A549 (cell line): Measurements from ENCODE around the gene GRHL1. TPM values are rescaled to one million over a fixed set of nuclear protein-coding genes. Genes with fewer than 3 reads are reported as not detected.

Experiments
- ATAC-seq, 2 experiments: fragments of 200-7000 bp in 1 of 2; fragments of >200 bp in 1 of 2; cut with Nextera tagmentation in 1 of 2; cut with Tn5 transposase in 1 of 2; 3 replicates each; pipeline versions ENCODE4 v1.8.0 to v1.9.1; 2018 to 2020; ENCODE audit warnings: mild to moderate bottlenecking in 1 of 2, moderate library complexity in 1 of 2
- CTCF ChIA-PET: fragments of 300-600 bp; sonication (Branson Sonifier 250); formaldehyde crosslinking; extraction: SDS; loops from one replicate; lab custom pipeline; 2021; ENCODE audit warnings: antibody characterized with exemption, inconsistent platforms; lab: Yijun Ruan, JAX
- POLR2A ChIA-PET: fragments of 350-600 bp; formaldehyde crosslinking; extraction: SDS; loops from one replicate; lab custom pipeline; 2021; ENCODE audit warnings: antibody characterized with exemption, inconsistent platforms; lab: Yijun Ruan, JAX
- DNase-seq, 2 experiments: peaks; one replicate each; pipeline versions ENCODE4 v3.0.0 to v3.0.0-alpha.2; 2011 to 2016; ENCODE audit warnings: low read depth in 1 of 2, low spot score in 1 of 2
- FAIRE-seq: peaks from 2 replicates; lab custom pipeline; 2011; peaks lifted over from hg19 to GRCh38; lab: Jason Lieb, UNC
- H3K27ac ChIP-seq, 2 experiments: fragments of >200 bp; sonication (Bioruptor Twin); formaldehyde crosslinking; 3 replicates each; pipeline ENCODE4 v1.5.1; 2016 to 2017
- H3K4me1 ChIP-seq: fragments of >200 bp; sonication (Bioruptor Twin); formaldehyde crosslinking; 3 replicates; pipeline ENCODE4 v1.6.1; 2016
- H3K4me2 ChIP-seq: fragments of >200 bp; sonication (Bioruptor Twin); formaldehyde crosslinking; 3 replicates; pipeline ENCODE4 v1.6.1; 2016
- H3K4me3 ChIP-seq: fragments of >200 bp; sonication (Bioruptor Twin); formaldehyde crosslinking; 3 replicates; pipeline ENCODE4 v1.5.1; 2016
- H3K9me3 ChIP-seq: fragments of >200 bp; sonication (Bioruptor Twin); formaldehyde crosslinking; 3 replicates; pipeline ENCODE4 v1.6.1; 2016
- CBX8 ChIP-seq: fragments of 200-600 bp; sonication (generic); IDR thresholded peaks from 2 replicates; pipeline ENCODE4 v1.6.1; 2016
- FOSB ChIP-seq: fragments of 250-450 bp; sonication (Bioruptor Pico); IDR thresholded peaks from 2 replicates; pipeline ENCODE4 v1.5.0; 2020; ENCODE audit warnings: mild to moderate bottlenecking, moderate library complexity
- HEYL ChIP-seq: fragments of 250-450 bp; sonication (Bioruptor Pico); IDR thresholded peaks from 2 replicates; pipeline ENCODE4 v1.8.0; 2021; ENCODE audit warnings: mild to moderate bottlenecking, moderate library complexity
- HOXB13 ChIP-seq: fragments of 250-450 bp; sonication (Bioruptor Pico); IDR thresholded peaks from 2 replicates; pipeline ENCODE4 v1.5.0; 2020; ENCODE audit warnings: low read depth, mild to moderate bottlenecking, moderate library complexity
- HOXB5 ChIP-seq: fragments of 250-450 bp; sonication (Bioruptor Pico); IDR thresholded peaks from 2 replicates; pipeline ENCODE4 v1.5.0; 2020; ENCODE audit warnings: mild to moderate bottlenecking, moderate library complexity
- JUN ChIP-seq, 2 experiments: fragments of >200 bp; sonication (Bioruptor Twin); formaldehyde crosslinking; IDR thresholded peaks; 2 replicates in 1 of 2; 3 replicates in 1 of 2; pipeline ENCODE4 v1.6.1; 2016 to 2017
- KDM1A ChIP-seq: fragments of 200-600 bp; sonication (generic); IDR thresholded peaks from 2 replicates; pipeline ENCODE4 v1.6.1; 2016; ENCODE audit warnings: low read depth, mild to moderate bottlenecking
- KDM5A ChIP-seq: fragments of 200-600 bp; sonication (generic); IDR thresholded peaks from 2 replicates; pipeline ENCODE4 v1.6.1; 2016; ENCODE audit warnings: antibody characterized with exemption, mild to moderate bottlenecking
- NFE2L2 ChIP-seq: fragments of 150-350 bp; conservative IDR thresholded peaks from 2 replicates; pipeline ENCODE4 v1.6.1; 2014; ENCODE audit warnings: low read length
- PHF8 ChIP-seq: fragments of 200-600 bp; sonication (generic); IDR thresholded peaks from 2 replicates; pipeline ENCODE4 v1.6.1; 2016; ENCODE audit warnings: low read depth, mild to moderate bottlenecking, antibody characterized with exemption, moderate library complexity, borderline replicate concordance
- POLR2AphosphoS2 ChIP-seq: conservative IDR thresholded peaks from 2 replicates; pipeline ENCODE4 v1.6.1; 2012; ENCODE audit warnings: low read length, improper control_type of control experiment, inconsistent platforms
- REST ChIP-seq: fragments of 200-600 bp; sonication (generic); IDR thresholded peaks from 2 replicates; pipeline ENCODE4 v1.6.1; 2016; ENCODE audit warnings: antibody characterized with exemption, mild to moderate bottlenecking, moderate library complexity
- RNF2 ChIP-seq: fragments of 200-600 bp; sonication (generic); IDR thresholded peaks from 2 replicates; pipeline ENCODE4 v1.6.1; 2016; ENCODE audit warnings: low read depth, mild to moderate bottlenecking, antibody characterized with exemption, moderate library complexity, borderline replicate concordance
- SMC3 ChIP-seq: fragments of >200 bp; sonication (Bioruptor Twin); formaldehyde crosslinking; IDR thresholded peaks from 3 replicates; pipeline ENCODE4 v1.6.1; 2018; ENCODE audit warnings: inconsistent platforms
- TP53 ChIP-seq: fragments of 250-450 bp; sonication (Bioruptor Pico); IDR thresholded peaks from 2 replicates; pipeline ENCODE4 v1.5.0; 2021; ENCODE audit warnings: mild to moderate bottlenecking, moderate library complexity
- USF2 ChIP-seq: fragments of 450-650 bp; IDR thresholded peaks from 2 replicates; pipeline ENCODE4 v1.6.1; 2014; ENCODE audit warnings: antibody characterized with exemption
- ZNF302 ChIP-seq: fragments of 250-450 bp; sonication (Bioruptor Pico); IDR thresholded peaks from 2 replicates; pipeline ENCODE4 v1.9.0; 2021; ENCODE audit warnings: inconsistent platforms, mild to moderate bottlenecking, moderate library complexity
- ZSCAN20 ChIP-seq: fragments of 250-450 bp; sonication (Bioruptor Pico); IDR thresholded peaks from 2 replicates; pipeline ENCODE4 v1.8.0; 2022; ENCODE audit warnings: mild to moderate bottlenecking, moderate library complexity
- WGBS: methylation state at CpG from one replicate; pipeline ENCODE4 v1.1.6; 2017; ENCODE audit errors: missing lambda C conversion rate; 5-methylcytosine and 5-hydroxymethylcytosine counted together
- polyA plus RNA-seq, 4 experiments: library from polyadenylated mRNA; depleted of rRNA in 3 of 4; stranded (reverse); fragments of >200 nt; fragmentation: RNase III in 1 of 4; extraction: RNeasy Plus Mini Kit Qiagen cat#74134 plus additional on column Dnase treatment in 1 of 4; gene quantifications; 2 replicates in 3 of 4; 3 replicates in 1 of 4; pipeline ENCODE4 v1.2.3, GENCODE V29; 2011 to 2017
- TF ChIP-seq, protein P1 (sequence below): fragments of 250-450 bp; sonication (Bioruptor Pico); IDR thresholded peaks from 2 replicates; pipeline ENCODE4 v1.5.0; 2021; ENCODE audit warnings: mild to moderate bottlenecking, moderate library complexity, borderline replicate concordance
- TF ChIP-seq, protein P2 (sequence below): IDR thresholded peaks from 2 replicates; pipeline ENCODE4 v1.6.1; 2012

Gene GRHL1
- polyA plus RNA-seq, 2 of the 4 experiments (the other 2 are of a cell fraction) = 0.68 to 1.2 TPM

GRCh38 chr2:9975805-9976447, 24.4 kb downstream of the GRHL1 start (continued):
- TF ChIP-seq ZSCAN20 (CRISPR knock-in tag) = no peak
- TF ChIP-seq, protein P1, sequence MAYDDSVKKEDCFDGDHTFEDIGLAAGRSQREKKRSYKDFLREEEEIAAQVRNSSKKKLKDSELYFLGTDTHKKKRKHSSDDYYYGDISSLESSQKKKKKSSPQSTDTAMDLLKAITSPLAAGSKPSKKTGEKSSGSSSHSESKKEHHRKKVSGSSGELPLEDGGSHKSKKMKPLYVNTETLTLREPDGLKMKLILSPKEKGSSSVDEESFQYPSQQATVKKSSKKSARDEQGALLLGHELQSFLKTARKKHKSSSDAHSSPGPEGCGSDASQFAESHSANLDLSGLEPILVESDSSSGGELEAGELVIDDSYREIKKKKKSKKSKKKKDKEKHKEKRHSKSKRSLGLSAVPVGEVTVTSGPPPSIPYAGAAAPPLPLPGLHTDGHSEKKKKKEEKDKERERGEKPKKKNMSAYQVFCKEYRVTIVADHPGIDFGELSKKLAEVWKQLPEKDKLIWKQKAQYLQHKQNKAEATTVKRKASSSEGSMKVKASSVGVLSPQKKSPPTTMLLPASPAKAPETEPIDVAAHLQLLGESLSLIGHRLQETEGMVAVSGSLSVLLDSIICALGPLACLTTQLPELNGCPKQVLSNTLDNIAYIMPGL = no peak
- peak; percentile 48; the same call in 1 of the 2 replicates for TF ChIP-seq KDM1A
- no peak for TF ChIP-seq FOSB

- no peak for ATAC-seq
- DNase-seq = no peak
- Histone ChIP-seq H3K4me1 (peaks cover 22% of the 10 kb centered on the region), H3K27ac (no peak overlapping the region), H3K4me3 (no peak overlapping the region), H3K4me2 (no peak overlapping the region), H3K9me3 (no peaks in the 10 kb centered on the region)
- 78% methylated on average over 6 of the region's 6 CpGs for WGBS
- no peak for TF ChIP-seq REST
- POLR2A ChIA-PET = no interaction called here
- CTCF ChIA-PET = interaction anchor here (1.2 to 2.6 kb wide), 3 partner anchors 20 to 166 kb away, joined by 3 to 15 read pairs (median 4); no protein-coding TSS in a partner anchor
- FAIRE-seq = no peak
Measured at GRCh38 chr2:9979977-9980376, 28.5 kb downstream of the GRHL1 start.

DNA sequence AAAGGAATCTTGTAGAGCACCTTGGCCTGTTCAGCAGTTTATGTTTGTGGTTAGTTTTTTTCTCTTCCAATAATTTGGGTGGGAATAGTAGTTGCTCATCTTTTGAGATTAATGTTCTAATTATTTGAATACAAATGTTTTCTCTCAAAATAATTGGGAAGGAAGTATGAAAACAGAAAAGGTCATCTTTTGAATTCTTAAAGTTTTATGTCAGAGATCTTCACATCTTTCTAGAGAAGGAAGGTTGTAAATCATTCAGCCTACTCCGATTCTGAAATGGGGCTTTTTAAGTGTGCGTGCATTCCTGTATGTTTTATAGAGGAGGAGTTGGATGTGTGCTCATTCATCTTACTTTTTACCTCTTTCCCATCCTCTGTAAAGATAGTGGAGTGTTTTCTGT, 29.0 kb downstream of the GRHL1 start:
- H3K4me2 ChIP-seq = no peak overlapping the region
- H3K4me1 ChIP-seq = peaks cover 16% of the 10 kb centered on the region
- DNase-seq (no peak), FAIRE-seq (no peak), ATAC-seq (no peak)
- ChIA-PET CTCF (interaction anchor here (0.6 to 4.7 kb wide), 4 partner anchors 13 to 93 kb away, joined by 3 to 58 read pairs (median 7); no protein-coding TSS in a partner anchor), POLR2A (no interaction called here)
- no peaks in the 10 kb centered on the region for H3K9me3 ChIP-seq
- TF ChIP-seq, protein P2, sequence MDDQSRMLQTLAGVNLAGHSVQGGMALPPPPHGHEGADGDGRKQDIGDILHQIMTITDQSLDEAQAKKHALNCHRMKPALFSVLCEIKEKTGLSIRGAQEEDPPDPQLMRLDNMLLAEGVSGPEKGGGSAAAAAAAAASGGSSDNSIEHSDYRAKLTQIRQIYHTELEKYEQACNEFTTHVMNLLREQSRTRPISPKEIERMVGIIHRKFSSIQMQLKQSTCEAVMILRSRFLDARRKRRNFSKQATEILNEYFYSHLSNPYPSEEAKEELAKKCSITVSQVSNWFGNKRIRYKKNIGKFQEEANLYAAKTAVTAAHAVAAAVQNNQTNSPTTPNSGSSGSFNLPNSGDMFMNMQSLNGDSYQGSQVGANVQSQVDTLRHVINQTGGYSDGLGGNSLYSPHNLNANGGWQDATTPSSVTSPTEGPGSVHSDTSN = no peak
- TF ChIP-seq ZNF302 = no peak
- TF ChIP-seq TP53 = no peak
- no peak for TF ChIP-seq HOXB5 (CRISPR knock-in tag)
- no peak overlapping the region for H3K27ac ChIP-seq
- WGBS = 91% methylated on average over 2 of the region's 2 CpGs
- no peak overlapping the region for H3K4me3 ChIP-seq

DNA sequence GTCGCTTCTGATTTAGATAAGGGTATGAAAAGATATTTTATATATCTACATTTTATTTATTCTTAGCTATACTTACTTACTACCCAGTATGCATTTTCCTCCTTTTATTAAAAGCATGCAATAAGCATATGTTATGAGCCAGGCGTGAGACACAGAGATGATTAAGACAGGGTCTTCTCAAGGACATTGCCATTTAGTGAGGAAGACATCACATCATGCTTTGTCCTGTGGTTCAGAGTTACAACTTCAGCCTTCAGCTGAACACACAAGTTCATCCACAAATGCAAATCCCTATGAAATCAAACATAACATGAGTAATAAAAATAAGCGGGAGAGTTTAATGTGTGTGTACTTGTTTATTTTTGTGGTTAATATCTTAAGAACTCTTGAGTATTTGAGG, 30.2 kb downstream of the GRHL1 start:
- FAIRE-seq = no peak
- H3K4me3 ChIP-seq = no peak overlapping the region
- 87% methylated on average over 3 of the region's 3 CpGs for WGBS
- no peak overlapping the region for H3K27ac ChIP-seq
- no peak for ATAC-seq
- no peaks in the 10 kb centered on the region for H3K9me3 ChIP-seq
- peaks cover 5% of the 10 kb centered on the region for H3K4me1 ChIP-seq
- no peak for DNase-seq
- ChIA-PET CTCF (interaction anchor here (0.8 to 7.4 kb wide), 7 partner anchors 12 to 453 kb away, joined by 3 to 117 read pairs (median 6); no protein-coding TSS in a partner anchor), POLR2A (no interaction called here)
- no peak overlapping the region for H3K4me2 ChIP-seq
- TF ChIP-seq SMC3 (no peak), HOXB13 (CRISPR knock-in tag) (no peak), FOSB (no peak), KDM5A (no peak), JUN (IDR thresholded peaks at IDR 0.05) (no peak), PHF8 (no peak), USF2 (no peak), POLR2AphosphoS2 (no peak), REST (no peak), RNF2 (no peak), CBX8 (no peak), NFE2L2 (no peak), HEYL (CRISPR knock-in tag) (no peak)
